HG02798 (cell line): ENCODE results near the gene UBE2D1.

ENCODE experiments used
- ATAC-seq: cut with Tn5 transposase; IDR thresholded peaks from one replicate; pipeline ENCODE4 v1.9.1; 2021; ENCODE audit warnings: mild to moderate bottlenecking; ENCODE audit not compliant: unreplicated experiment, poor library complexity

UBE2D1 gene

DNA sequence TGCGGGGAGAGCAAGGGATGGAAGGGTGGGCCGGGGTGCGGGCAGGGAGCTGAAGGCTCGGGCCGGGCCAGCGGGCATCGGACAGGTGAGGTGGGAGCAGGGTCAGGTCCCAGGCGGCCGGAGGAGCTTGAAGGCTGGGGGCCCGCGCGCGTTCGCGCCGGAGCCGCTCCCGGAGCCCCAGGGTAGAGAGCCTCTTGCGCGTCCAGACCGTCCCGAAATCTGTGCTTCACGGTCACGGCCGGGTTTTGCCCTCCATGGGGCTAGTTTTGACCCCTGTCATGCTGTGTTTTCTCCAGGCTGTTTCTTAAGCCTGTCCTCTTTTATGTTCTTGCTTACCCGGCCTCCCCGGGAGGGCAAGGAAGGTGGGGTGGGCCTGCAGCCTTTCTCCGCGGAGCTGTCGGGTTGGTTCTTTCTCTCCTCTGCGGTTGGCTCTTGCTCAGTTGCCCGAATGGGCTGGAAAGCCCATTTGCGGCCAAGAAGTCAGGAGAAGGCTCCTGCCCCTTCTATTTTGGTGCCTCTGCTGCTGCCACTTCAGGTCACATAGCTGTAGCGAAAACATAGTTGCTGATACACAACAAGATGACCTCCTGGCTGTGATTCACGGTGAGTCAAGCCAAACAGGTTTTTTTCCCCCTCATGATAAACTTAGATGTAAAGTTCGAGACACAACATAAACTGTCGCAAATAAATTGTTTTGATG lies 650 bp downstream of the UBE2D1 start:
- peak; percentile 55 for ATAC-seq

DNA sequence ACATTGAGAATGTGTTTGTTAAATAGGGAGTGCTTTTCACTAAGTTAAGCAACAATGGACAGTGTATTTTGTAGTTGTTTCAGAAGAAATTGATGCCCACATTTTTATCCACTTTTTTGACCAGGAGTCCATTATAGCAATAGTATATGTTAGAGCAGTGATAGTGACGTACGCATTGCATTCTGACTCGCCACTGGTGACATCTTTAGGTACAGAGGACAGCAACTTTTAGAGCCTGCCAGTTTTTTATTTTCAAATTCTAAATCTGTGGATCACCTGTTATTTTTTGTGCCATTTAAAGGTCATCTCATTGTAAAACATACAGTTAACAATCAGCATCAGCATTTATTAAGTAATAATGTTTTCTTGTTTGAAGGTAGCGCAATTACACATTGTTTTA lies 1.4 kb downstream of the UBE2D1 start:
- ATAC-seq: no peak

DNA sequence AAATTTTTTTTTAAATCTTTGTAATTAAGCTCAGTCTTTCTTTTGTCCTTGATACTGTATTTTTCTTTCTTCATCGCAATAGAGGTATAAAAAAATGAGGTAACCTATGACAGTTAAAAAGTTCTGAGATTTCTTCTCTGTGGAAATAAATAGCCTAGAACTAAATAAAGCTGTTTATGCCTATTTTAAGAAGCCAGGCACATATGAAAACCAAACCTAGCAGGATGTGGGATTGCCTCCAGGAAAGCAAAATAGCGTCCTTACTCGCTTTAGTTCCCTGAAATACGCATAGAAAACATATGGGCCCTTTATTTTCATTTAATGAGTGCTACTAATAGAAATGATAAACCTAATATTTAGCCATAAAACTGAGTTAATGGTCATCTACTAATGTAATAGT lies 6.6 kb downstream of the UBE2D1 start:
- no peak for ATAC-seq

DNA sequence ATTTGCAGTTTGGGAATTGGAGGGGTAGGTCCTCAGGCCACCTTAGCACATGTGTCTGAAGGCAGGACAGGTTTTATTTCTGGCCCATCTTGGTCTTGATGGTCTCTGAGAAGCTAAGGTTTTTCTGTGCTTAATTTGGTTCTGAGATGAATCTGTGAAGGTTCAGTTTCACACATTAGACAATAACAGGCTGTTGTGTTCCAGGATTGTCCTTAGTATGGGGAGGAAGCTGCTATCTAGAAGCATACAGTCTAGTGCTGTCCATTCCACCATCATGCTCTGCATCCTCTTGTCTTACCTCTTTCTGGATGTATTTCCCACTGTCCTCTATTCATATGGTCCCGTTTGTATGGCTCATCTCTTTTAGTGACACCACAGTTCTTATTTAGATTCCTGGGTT lies 7.1 kb downstream of the UBE2D1 start:
- ATAC-seq: peak; percentile 60

DNA sequence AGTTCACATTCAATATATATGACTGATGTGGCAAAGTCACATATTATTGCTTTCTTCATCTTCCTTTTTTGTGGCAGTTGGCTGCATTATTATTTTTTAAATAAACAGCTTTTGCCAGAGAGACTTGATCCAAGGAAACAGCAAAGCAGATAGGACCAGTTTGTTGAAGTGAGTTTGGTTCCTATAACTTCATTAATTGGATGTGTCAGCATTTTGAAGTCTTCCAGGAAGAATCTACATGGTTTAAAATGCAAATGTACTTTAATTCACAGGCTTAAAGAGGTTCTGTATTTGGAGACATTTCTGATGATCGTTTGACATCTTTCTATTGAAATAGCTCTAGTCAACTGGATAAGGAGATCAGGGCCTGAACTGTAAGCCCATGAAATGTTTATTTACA lies 13.2 kb downstream of the UBE2D1 start:
- no peak for ATAC-seq

DNA sequence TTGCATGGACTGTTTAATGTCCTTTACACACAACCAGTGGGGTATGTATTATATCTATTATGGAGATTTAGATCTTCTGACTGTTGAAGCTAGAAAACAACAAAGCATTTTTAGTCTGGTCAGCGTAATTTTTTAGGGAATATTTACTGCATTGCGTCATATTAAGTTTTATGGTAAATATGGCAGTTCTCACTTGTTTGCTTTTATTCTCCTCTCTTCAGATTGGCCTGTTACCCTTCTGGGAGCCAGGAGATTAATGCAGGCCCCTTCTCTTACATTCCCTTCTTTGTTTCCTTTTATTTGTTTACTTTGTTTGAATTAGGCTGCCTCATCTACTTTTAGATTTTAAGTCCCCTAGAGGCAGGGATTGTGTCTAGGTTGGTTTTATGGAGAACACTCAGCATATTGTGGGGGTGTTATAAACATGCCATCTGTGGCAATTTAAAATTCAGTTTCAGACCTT lies 13.8 kb downstream of the UBE2D1 start:
- no peak for ATAC-seq

DNA sequence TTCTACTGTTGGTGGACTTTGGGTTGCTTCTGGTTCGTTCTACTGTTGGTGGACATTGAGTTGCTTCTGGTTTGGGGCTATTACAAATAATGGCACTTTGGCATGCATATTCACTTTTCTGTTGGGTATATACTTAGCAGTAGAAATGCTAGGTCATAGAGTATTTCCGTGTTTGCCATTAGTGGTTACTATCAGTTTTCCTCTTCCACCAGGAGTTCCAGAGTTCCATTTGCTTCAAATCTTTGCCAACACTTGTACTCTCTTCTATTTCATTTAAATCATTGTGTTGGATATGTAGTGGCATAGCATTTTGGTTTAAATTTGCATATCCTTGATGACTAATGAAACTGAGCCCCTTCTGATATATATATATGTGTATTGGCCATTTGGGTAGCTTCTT lies 15.2 kb downstream of the UBE2D1 start:
- no peak for ATAC-seq

DNA sequence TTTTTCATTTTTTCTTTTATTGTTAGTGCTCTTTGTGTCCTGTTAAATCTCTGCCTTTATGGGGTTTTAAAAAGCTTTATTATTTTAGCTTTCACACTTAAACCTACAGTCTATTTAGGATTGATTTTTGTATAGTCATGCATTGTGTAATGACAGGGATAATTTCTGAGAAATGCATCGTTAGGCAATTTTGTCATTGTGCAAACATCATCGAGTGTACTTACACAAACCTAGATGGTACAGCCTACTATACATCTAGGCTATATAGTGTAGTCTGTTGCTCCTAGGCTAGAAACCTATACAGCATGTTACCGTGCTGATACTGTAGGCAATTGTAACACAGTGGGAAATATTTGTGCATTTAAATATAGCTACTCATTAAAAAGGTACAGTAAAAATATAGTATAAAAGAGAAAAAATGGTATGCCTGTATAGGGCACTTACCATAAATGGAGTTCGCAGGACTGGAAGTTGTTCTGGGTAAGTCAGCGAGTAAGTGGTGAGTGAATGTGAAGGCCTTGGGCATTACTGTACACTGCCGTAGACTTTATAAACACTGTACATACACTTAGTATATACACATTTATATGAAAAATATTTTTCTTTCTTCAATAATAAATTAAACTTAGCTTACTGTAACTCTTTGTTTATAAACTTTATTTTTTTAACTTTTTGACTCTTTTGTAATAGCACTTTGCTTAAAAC lies 16.0 kb downstream of the UBE2D1 start:
- ATAC-seq: no peak

DNA sequence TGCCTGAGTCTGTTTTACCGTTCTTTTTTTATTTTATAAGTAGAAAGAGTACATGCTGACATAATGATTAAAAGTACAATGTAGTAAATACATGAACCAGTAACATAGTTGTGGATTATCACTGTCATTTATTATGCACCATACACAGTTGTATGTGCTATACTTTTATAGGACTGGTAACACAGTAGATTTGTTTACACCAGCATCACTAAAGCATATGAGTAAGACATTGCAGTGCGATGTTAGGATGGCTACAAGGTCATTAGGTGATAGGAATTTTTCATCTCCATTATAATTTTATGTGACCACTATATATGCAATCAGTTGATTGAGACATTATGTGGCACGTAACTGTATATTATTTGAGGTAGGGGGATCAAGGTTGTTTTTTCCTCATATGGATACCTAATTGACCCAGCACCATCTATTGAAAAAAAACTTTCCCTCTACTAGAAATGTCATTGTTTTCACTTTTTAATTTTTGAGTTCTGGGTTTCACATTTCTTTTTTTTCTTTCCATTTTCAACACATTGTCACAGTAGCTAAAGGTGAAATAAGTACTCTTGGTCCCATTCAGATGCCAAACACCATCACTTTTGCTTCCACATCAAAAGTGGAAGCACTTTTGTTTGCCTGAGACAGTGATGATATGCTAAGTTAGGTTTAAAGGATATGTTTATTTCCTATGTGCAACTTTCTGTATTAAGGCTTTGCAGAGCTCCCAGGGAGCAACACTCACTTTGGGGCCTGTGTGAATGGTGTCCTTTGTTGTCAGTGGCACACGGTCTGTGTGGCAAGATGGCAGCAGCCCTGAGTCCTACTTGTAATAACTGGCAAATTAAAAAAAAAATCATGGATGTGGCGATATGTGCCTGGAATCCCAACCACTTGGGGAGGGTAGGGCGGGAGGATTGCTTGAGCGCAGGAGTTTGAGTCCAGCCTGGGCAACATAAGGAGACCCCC lies 17.1 kb downstream of the UBE2D1 start:
- no peak for ATAC-seq

DNA sequence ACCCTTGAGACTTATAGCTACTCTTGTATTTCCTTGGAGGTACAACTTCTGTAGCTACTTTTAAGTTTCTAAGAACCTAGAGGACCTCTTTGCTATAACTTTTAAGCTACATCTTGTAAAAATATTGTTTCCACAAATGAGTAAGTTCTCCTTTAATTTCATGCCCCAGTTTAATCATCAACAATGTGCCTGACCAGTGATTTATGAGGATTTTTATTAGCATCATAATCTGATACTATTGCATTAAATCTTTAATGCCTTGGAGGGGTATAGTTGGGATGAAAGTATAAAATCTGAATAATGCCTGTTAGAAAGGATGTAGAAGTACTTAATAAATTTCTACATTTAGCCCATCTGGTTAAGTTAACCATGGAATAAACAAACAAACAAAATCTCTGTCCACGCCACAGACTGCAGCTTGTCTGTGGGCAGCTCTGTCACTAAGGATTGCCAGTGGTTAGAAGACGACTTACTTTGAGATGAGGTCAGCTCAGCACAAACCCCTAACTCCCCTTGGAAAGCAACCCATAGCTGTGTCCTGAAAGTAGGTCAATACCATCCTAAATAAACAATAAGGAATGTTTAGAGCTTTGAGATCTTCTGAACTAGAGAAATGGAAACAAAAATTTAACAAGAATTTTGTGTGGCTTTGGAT lies 18.3 kb downstream of the UBE2D1 start:
- no peak for ATAC-seq

DNA sequence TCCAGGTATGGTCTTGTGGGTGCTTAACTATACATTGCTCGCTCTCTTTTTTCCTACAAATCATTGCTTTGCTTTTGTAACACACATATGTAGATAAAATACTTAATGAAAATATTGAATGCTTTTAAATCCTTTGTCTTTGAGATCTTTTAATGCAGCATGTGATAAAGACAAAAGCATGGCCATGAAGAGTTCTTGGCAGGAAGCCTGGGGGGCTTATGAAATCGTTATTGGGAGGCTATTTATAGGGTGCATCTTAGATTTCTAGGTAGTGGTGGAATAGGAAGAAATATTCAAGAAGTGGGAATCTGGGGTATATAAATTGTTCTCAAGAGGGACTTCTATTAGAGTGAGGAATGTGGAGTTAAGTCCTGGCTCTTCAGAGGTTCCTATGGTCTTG lies 21.9 kb downstream of the UBE2D1 start:
- ATAC-seq: no peak

DNA sequence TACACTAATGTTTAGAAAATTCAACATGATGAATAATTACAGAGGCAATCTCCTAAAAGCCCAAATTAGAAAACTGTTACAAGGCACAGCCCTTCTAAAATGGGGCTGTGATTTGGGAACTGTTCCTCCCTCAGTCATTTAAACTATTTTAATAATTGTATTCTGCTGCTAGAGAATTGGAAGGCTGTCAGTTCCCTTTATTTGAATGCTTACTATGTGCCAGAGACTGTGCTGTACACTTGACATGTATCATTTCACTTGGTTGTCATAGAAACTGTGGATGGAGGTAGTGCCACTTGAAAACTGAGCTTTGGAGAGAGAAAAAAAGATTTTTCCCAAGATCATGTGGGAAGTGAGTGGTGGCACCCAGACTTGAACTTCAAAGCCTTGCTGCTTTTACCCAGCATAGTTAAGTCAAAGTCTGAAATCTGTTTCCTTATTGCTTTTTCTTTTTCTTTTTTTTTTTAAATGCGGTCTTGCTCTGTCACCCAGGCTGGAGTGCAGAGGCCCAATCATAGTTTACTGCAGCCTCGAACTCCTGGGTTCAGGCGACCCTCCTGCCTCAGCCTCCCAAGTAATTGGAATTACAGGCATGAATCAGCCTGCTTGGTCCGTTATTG lies 23.6 kb downstream of the UBE2D1 start:
- ATAC-seq: no peak

DNA sequence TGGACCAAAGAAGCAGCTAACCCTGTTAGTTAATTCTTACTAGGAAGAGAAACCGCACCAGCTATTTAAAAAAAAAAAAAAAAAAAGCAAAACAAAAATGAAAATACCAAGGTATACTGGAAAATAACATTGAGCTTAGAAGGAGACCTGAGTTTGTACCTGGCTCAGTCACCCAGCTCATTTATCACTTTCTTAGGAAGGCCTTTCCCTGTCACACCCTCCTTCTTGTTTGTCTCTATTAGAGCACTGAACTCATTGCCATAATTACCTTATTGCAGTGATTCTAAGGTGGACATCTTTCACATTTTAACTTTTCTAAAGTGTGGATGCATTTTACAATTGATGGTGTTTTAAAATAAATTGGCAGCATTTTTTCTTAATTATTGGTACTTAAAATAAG lies 24.1 kb downstream of the UBE2D1 start:
- ATAC-seq: no peak

DNA sequence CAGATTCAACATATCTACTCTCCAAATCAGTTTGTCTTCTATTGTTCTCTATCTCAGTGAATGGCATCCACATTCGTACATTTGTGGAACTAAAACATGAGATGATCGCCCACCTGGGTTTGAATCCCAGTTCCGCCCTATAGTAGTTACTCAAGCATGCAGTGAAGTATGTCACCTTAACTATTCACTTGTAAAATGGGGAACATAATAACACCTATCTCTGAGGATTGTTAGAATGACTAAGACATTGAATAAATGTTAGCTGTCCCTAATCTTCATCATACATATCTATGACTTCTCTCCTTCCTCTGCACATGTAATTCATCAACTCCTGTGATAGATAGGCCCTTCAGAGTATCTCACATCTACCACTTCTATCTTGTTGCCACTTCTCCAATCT lies 24.7 kb downstream of the UBE2D1 start:
- ATAC-seq: no peak

DNA sequence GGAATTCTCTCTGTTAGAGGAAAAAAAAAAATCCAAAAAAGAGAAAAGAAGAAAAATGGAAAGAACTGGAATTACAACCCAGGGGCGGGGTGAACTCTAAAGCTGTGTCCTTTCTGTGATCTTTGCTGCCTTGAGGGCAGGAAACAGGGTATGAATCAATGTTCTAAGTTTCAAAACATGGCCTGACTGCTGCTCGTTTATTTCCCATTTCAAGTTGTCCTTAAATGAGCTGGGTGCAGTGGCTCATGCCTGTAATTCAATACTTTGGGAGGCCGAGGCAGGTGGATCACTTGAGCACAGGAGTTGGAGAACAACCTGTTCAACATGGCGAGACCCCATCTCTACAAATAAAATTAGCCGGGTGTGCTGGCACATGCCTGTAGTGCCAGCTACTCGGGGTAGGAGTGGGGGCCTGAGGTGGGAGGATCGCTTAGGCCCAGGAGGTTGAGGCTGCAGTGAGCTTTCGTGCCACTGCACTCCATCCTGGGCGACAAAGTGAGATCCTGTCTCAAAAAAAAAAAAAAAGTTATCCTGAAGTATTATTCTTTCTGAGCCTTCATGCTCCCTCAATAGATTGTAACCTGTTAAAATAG lies 25.7 kb downstream of the UBE2D1 start:
- ATAC-seq: no peak

DNA sequence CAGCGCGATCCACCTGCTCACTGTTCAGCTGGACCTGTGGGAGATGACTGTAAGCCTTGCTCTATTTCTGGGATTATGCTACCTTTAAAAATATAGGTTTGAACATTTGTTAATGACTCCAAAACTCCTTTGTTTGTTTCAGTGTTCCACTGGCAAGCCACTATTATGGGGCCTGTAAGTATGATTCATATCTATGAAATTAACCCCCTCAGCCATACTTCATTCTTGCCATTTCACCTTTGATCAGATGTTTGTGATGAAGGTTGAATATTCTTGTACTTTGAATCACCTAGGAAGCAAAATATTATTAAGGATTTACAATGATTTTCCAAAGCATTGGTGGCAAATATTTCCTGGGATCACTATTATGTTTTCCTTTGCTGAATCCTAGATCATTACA lies 26.5 kb downstream of the UBE2D1 start:
- ATAC-seq: no peak

DNA sequence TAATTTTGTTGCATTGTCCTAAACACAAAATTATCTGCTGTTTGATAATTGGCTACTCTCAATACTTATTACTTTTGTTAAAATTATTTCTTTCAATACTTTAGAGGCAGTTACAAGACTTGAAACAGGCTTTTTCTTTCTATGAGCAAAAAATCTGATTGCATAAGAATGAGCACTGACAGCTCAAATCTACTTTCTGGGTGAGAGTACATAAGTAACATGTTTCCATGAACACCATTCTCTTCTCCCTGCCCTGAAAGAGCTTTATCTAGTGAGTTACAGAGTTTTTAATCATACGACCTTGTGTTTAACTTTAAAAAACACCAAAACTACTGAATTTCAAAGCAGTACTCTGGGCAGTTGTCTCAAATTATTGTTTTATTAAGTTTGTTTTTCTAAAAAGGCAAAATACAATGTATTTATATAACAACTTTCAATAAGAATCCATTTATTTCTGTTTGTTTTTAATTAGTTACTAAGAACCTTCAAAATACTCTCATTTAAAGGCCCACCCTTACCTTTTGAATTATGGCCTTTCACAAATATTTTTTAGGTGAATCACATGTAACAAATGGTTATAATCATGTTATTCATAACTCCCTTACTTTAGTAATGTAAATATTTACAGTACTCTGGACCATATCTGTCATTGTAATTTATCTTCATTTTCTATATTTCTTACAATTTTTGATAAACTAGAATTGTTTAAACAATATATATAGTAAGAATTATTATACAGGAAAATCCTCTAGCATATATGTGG lies 27.4 kb downstream of the UBE2D1 start:
- ATAC-seq: no peak

DNA sequence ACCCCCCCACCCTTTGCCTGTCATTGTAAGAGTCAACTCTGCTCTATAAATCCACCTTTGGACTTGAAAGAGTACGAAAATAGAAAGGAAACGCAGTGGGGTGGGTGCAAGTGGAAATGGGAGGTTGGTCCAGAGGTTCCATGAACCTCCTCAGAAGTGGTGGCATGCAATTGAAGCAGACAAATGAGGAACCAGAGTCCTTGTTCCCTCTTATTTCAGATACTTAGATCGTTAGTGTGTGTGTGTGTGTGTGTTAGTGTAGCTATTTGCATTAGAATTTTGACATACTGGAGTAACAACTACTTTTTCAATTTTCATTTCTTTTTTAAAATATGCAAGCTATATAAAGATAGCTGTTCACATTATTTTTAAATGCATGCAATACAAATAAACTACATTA lies 32.3 kb downstream of the UBE2D1 start:
- no peak for ATAC-seq

DNA sequence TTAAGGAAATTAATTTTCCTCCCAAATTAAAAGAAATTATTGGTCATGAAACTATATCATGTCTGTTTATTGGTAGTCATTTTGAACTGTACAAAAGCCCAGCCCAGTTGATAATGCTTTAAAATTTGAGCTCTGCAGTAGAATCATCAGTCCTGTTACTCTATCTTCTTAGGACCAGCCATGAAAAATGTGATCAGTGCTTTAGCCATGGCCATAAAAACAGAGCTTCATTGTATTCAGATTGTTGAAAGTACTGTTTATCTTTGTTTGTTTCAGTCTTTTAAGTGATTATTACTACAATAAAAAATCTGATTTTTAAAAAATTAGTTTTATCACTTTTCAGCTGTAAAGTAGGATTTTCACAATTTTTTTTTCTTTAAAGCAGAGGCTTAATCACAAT lies 36.7 kb downstream of the UBE2D1 start:
- ATAC-seq: no peak
